ENCODE measurements around the gene PRAMEF2. TPM values are rescaled to one million over a fixed set of nuclear protein-coding genes. Genes with fewer than 3 reads are reported as not detected.
"Not testable (repeated sequence)": the region's sequence is repeated elsewhere in the genome, so short reads cannot be mapped to it uniquely, and the experiment has no call there.

The PRAMEF2 gene
- total and polyA plus RNA-seq, 2 donors (not counting 3 experiments of a cell fraction or from before 2014, with no cell fraction given) = not detected

DNA sequence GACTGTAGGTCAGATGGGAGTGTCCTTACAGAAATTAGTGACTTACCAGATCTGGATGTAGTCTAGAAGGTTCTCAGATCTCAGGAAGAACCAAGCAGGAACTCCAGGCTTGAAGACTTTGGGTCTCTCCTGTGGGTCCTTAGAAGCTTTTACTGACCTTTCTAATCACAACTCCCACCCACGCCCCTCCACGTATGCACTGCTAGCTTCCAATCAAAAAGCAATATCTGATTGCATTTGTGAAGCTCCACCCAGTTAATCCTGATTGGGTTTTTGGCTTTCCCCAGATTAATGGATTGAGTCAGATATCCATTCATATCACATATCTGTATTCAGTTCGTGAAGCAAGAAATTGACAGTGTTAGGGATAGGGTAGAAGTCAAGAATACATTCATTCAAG lies 29.2 kb downstream of the PRAMEF2 start, which contains the start of gene PRAMEF4:
Gene PRAMEF4 (minus strand): TSS at position 101 of the 400 bp plus-strand sequence. CDS start 2,807 bp downstream, outside the sequence.
- FAIRE-seq; dilution Hi-C loops (cut with MboI; ENCODE audit: extremely low pct_ligation_motif_present, low sequenced_read_pairs); H3K36me3 ChIP-seq (ENCODE audit: control insufficient read depth in 2 of 2, extremely low read depth in 1 of 2, insufficient read depth in 2 of 2, low read length in 2 of 2); H4K20me1 ChIP-seq (replicated peaks; ENCODE audit: control insufficient read depth, extremely low read depth, insufficient read depth, low read length); CTCF ChIA-PET; H3K9ac ChIP-seq (replicated peaks; ENCODE audit: extremely low read depth, insufficient read depth, low read length); H3K79me2 ChIP-seq (ENCODE audit: control insufficient read depth, insufficient read depth, low read length); H3K4me2 ChIP-seq (ENCODE audit: insufficient read depth, low read length); H3K27ac ChIP-seq (ENCODE audit: insufficient read depth, low read depth, low read length); BruUV-seq (replicated peaks); H3K9me3 ChIP-seq (replicated peaks; ENCODE audit: control insufficient read depth, insufficient read depth, low read length); H3K27me3 ChIP-seq (ENCODE audit: control insufficient read depth in 2 of 2, insufficient read depth in 2 of 2, low read length in 2 of 2); POLR2A ChIA-PET; intact Hi-C loops (cut with micrococcal nuclease); H3K4me3 ChIP-seq (replicated peaks in 1 of 3; ENCODE audit: insufficient read depth in 1 of 3, low read depth in 1 of 3, low read length in 3 of 3); DNase-seq (ENCODE audit: low read depth, low spot score); H3K9me1 ChIP-seq (replicated peaks; ENCODE audit: control insufficient read depth, extremely low read depth, insufficient read depth, low read length); H3K4me1 ChIP-seq (ENCODE audit: control insufficient read depth, extremely low read depth, insufficient read depth, low read length); H2AFZ ChIP-seq (ENCODE audit: low read depth, low read length): not testable (repeated sequence)

DNA sequence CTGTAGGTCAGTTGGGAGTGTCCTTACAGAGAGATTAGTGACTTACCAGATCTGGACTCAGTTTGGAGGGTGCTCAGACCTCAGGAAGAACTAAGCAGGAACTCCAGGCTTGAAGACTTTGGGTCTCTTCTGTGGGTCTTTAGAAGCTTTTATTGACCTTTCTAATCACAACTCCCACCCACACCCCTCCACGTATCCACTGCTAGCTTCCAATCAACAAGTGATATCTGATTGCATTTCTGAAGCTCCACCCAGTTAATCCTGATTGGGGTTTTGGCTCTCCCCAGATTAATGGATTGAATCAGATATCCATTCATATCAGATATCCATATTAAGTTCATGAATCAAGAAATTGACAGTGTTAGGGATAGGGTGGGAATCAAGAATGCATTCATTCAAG lies 41.3 kb downstream of the PRAMEF2 start, which contains the start of gene PRAMEF10:
Gene PRAMEF10 (minus strand): TSS at position 101 of the 400 bp plus-strand sequence. CDS start 2,423 bp downstream, outside the sequence.
- BruUV-seq (replicated peaks); CTCF ChIA-PET; POLR2A ChIA-PET: not testable (repeated sequence)

DNA sequence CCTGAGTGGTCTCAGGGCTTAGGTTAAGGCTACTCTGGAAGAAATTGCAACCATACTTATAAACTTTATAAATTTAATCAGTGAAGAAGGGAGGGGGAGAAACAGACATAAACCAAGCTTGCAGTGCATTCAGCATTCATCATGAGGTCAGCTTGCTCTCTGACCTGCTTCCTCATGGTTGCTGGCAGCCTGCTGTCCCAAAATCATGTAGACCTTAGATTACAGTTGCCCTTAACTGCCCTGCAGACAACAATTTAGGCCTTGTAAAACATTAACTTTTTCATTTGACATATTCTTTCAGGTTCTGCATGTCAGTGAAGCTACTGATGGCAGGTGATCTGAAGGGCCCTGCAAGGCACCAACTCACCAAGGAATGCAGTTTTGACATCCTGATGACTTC lies 42.3 kb downstream of the PRAMEF2 start:
- H3K9me1 ChIP-seq (replicated peaks; ENCODE audit: control insufficient read depth, extremely low read depth, insufficient read depth, low read length); H3K27me3 ChIP-seq (ENCODE audit: control insufficient read depth in 2 of 2, insufficient read depth in 2 of 2, low read length in 2 of 2); H4K20me1 ChIP-seq (replicated peaks; ENCODE audit: control insufficient read depth, extremely low read depth, insufficient read depth, low read length); H3K9me3 ChIP-seq (replicated peaks; ENCODE audit: control insufficient read depth, insufficient read depth, low read length); POLR2A ChIA-PET; H2AFZ ChIP-seq (ENCODE audit: low read depth, low read length); DNase-seq (ENCODE audit: low read depth, low spot score); H3K9ac ChIP-seq (replicated peaks; ENCODE audit: extremely low read depth, insufficient read depth, low read length); H3K4me1 ChIP-seq (ENCODE audit: control insufficient read depth, extremely low read depth, insufficient read depth, low read length); H3K27ac ChIP-seq (ENCODE audit: insufficient read depth, low read depth, low read length); H3K79me2 ChIP-seq (ENCODE audit: control insufficient read depth, insufficient read depth, low read length); intact Hi-C loops (cut with micrococcal nuclease); H3K4me2 ChIP-seq (ENCODE audit: insufficient read depth, low read length); BruUV-seq (replicated peaks); CTCF ChIA-PET; H3K4me3 ChIP-seq (replicated peaks in 1 of 3; ENCODE audit: insufficient read depth in 1 of 3, low read depth in 1 of 3, low read length in 3 of 3); dilution Hi-C loops (cut with MboI; ENCODE audit: extremely low pct_ligation_motif_present, low sequenced_read_pairs); FAIRE-seq; H3K36me3 ChIP-seq (ENCODE audit: control insufficient read depth in 2 of 2, extremely low read depth in 1 of 2, insufficient read depth in 2 of 2, low read length in 2 of 2): not testable (repeated sequence)

More for the DNA sequence above, 41.3 kb downstream of the PRAMEF2 start, which contains the start of gene PRAMEF10:
- H3K4me1 ChIP-seq (ENCODE audit: control insufficient read depth, extremely low read depth, insufficient read depth, low read length); FAIRE-seq; intact Hi-C loops (cut with micrococcal nuclease); H3K27me3 ChIP-seq (ENCODE audit: control insufficient read depth in 2 of 2, insufficient read depth in 2 of 2, low read length in 2 of 2); H4K20me1 ChIP-seq (replicated peaks; ENCODE audit: control insufficient read depth, extremely low read depth, insufficient read depth, low read length); DNase-seq (ENCODE audit: low read depth, low spot score); H3K27ac ChIP-seq (ENCODE audit: insufficient read depth, low read depth, low read length); H3K9me3 ChIP-seq (replicated peaks; ENCODE audit: control insufficient read depth, insufficient read depth, low read length); H3K9me1 ChIP-seq (replicated peaks; ENCODE audit: control insufficient read depth, extremely low read depth, insufficient read depth, low read length); H3K36me3 ChIP-seq (ENCODE audit: control insufficient read depth in 2 of 2, extremely low read depth in 1 of 2, insufficient read depth in 2 of 2, low read length in 2 of 2); H3K4me2 ChIP-seq (ENCODE audit: insufficient read depth, low read length); H3K79me2 ChIP-seq (ENCODE audit: control insufficient read depth, insufficient read depth, low read length); dilution Hi-C loops (cut with MboI; ENCODE audit: extremely low pct_ligation_motif_present, low sequenced_read_pairs); H3K4me3 ChIP-seq (replicated peaks in 1 of 3; ENCODE audit: insufficient read depth in 1 of 3, low read depth in 1 of 3, low read length in 3 of 3); H2AFZ ChIP-seq (ENCODE audit: low read depth, low read length); H3K9ac ChIP-seq (replicated peaks; ENCODE audit: extremely low read depth, insufficient read depth, low read length): not testable (repeated sequence)

DNA sequence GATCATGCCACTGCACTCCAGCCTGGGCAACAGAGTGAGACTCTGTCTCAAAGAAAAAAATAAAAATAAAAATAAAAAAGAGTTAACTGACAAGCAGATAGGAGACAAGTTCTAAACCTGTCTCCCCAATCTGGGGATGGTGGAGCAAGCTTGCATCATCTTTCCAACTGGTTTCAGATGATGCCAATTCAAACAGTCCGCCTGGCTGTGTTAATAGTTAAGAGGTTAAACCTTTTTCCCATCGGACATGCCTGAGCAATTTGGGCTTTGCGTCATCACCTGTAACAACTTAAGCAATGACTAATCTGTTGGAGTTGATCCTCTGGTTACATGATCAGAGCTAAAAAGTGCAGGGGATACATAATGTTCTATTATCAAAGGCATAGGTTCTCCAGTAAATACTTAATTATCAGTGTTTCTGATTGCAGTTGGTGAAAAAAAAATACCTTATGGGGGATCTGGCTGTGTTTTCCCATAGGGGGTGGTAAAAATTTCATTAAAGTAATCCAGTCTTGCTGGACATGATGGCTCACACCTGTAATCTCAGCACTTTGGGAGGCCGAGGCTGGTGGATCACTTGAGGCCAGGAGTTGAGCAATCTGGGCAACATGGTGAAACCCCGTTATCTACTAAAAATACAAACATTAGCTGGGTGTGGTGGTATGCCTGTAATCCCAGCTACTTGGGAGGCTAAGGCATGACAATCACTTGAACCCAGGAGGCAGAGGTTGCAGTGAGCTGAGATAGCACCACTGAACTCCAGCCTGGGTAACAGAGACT lies 47.1 kb downstream of the PRAMEF2 start:
- H3K4me1 ChIP-seq (ENCODE audit: control insufficient read depth, extremely low read depth, insufficient read depth, low read length); H3K79me2 ChIP-seq (ENCODE audit: control insufficient read depth, insufficient read depth, low read length); H3K9me3 ChIP-seq (replicated peaks; ENCODE audit: control insufficient read depth, insufficient read depth, low read length); H3K36me3 ChIP-seq (ENCODE audit: control insufficient read depth in 2 of 2, extremely low read depth in 1 of 2, insufficient read depth in 2 of 2, low read length in 2 of 2); DNase-seq (ENCODE audit: low read depth, low spot score); POLR2A ChIA-PET; H3K9me1 ChIP-seq (replicated peaks; ENCODE audit: control insufficient read depth, extremely low read depth, insufficient read depth, low read length); FAIRE-seq; H3K4me3 ChIP-seq (replicated peaks in 1 of 3; ENCODE audit: insufficient read depth in 1 of 3, low read depth in 1 of 3, low read length in 3 of 3); H3K4me2 ChIP-seq (ENCODE audit: insufficient read depth, low read length); H3K9ac ChIP-seq (replicated peaks; ENCODE audit: extremely low read depth, insufficient read depth, low read length); H3K27me3 ChIP-seq (ENCODE audit: control insufficient read depth in 2 of 2, insufficient read depth in 2 of 2, low read length in 2 of 2); H3K27ac ChIP-seq (ENCODE audit: insufficient read depth, low read depth, low read length); dilution Hi-C loops (cut with MboI; ENCODE audit: extremely low pct_ligation_motif_present, low sequenced_read_pairs); BruUV-seq (replicated peaks); CTCF ChIA-PET; intact Hi-C loops (cut with micrococcal nuclease); H4K20me1 ChIP-seq (replicated peaks; ENCODE audit: control insufficient read depth, extremely low read depth, insufficient read depth, low read length); H2AFZ ChIP-seq (ENCODE audit: low read depth, low read length): not testable (repeated sequence)

Data from endothelial cell of umbilical vein (primary cell).